ENCODE measurements around the gene CCDC33.

The CCDC33 gene

GRCh38 chr15:74373056-74373650 is 137.0 kb downstream of the CCDC33 start:
- TF ChIP-seq CTCF (IDR thresholded peaks at IDR 0.05; ENCODE audit: low read depth, low read length) (no peak), EZH2phosphoT487 (IDR thresholded peaks at IDR 0.05; ENCODE audit: low read depth) (no peak)
- Histone ChIP-seq H3K27ac (ENCODE audit: low read length) (no peak overlapping the region), H3K27me3 (ENCODE audit: low read depth, low read length) (no peaks in the 10 kb centered on the region), H4K20me1 (ENCODE audit: insufficient read depth, low read length) (no peaks in the 10 kb centered on the region), H2AFZ (ENCODE audit: low read depth, low read length) (peak overlapping the region; percentile 71; the same call in 1 of the 2 replicates), H3K9ac (ENCODE audit: low read length) (peak overlapping the region; percentile 65; the same call in 1 of the 2 replicates), H3K9me3 (ENCODE audit: insufficient read depth, low read length) (no peaks in the 10 kb centered on the region), H3K4me3 (ENCODE audit: low read length) (peak overlapping the region; percentile 84), H3K79me2 (ENCODE audit: low read length) (no peaks in the 10 kb centered on the region), H3K36me3 (replicated peaks; ENCODE audit: low read depth, low read length) (no peaks in the 10 kb centered on the region), H3K4me2 (ENCODE audit: low read length) (peak overlapping the region; percentile 93), H3K4me1 (ENCODE audit: low read length) (peaks cover 41% of the 10 kb centered on the region)

- Histone ChIP-seq H3K27ac (ENCODE audit: low read length) (peak overlapping the region; percentile 46), H3K9me3 (ENCODE audit: insufficient read depth, low read length) (no peaks in the 10 kb centered on the region), H3K4me3 (ENCODE audit: low read length) (peak overlapping the region; percentile 84), H3K9ac (ENCODE audit: low read length) (peak overlapping the region; percentile 65), H2AFZ (ENCODE audit: low read depth, low read length) (peak overlapping the region; percentile 71), H3K36me3 (replicated peaks; ENCODE audit: low read depth, low read length) (no peaks in the 10 kb centered on the region), H3K27me3 (ENCODE audit: low read depth, low read length) (no peaks in the 10 kb centered on the region), H3K4me2 (ENCODE audit: low read length) (peak overlapping the region; percentile 93), H4K20me1 (ENCODE audit: insufficient read depth, low read length) (no peaks in the 10 kb centered on the region), H3K4me1 (ENCODE audit: low read length) (peaks cover 50% of the 10 kb centered on the region), H3K79me2 (ENCODE audit: low read length) (no peaks in the 10 kb centered on the region)
- TF ChIP-seq CTCF (IDR thresholded peaks at IDR 0.05; ENCODE audit: low read depth, low read length) = peak; percentile 93
- TF ChIP-seq EZH2phosphoT487 (IDR thresholded peaks at IDR 0.05; ENCODE audit: low read depth) = no peak
These were observed 137.9 kb downstream of the CCDC33 start for GRCh38 chr15:74373731-74374647.

GRCh38 chr15:74374648-74375302 is 138.6 kb downstream of the CCDC33 start:
- no peaks in the 10 kb centered on the region for H3K36me3 ChIP-seq (replicated peaks; ENCODE audit: low read depth, low read length)
- H3K9me3 ChIP-seq (ENCODE audit: insufficient read depth, low read length) = no peaks in the 10 kb centered on the region
- TF ChIP-seq CTCF (IDR thresholded peaks at IDR 0.05; ENCODE audit: low read depth, low read length) (no peak), EZH2phosphoT487 (IDR thresholded peaks at IDR 0.05; ENCODE audit: low read depth) (no peak)
- H3K4me1 ChIP-seq (ENCODE audit: low read length) = peaks cover 57% of the 10 kb centered on the region
- peak overlapping the region; percentile 39; the same call in 1 of the 2 replicates for H2AFZ ChIP-seq (ENCODE audit: low read depth, low read length)
- H3K4me3 ChIP-seq (ENCODE audit: low read length) = peak overlapping the region; percentile 84
- H3K79me2 ChIP-seq (ENCODE audit: low read length) = no peaks in the 10 kb centered on the region
- no peaks in the 10 kb centered on the region for H4K20me1 ChIP-seq (ENCODE audit: insufficient read depth, low read length)
- no peak overlapping the region; the same call in 1 of the 2 replicates for H3K27ac ChIP-seq (ENCODE audit: low read length)
- peak overlapping the region; percentile 40 for H3K9ac ChIP-seq (ENCODE audit: low read length)
- H3K4me2 ChIP-seq (ENCODE audit: low read length) = peak overlapping the region; percentile 93
- no peaks in the 10 kb centered on the region for H3K27me3 ChIP-seq (ENCODE audit: low read depth, low read length)

Data from OCI-LY3 (cell line).